K562 (cell line): ENCODE measurements around the gene PSME1. TPM values are rescaled to one million over a fixed set of nuclear protein-coding genes. Genes with fewer than 3 reads are reported as not detected.

ENCODE experiments used
- BACH1 ChIP-seq: fragments of 200-800 bp; sonication (Bioruptor generic); IDR thresholded peaks from 2 replicates; pipeline ENCODE4 v1.6.1; 2016; ENCODE audit warnings: missing genetic modification characterization, missing compliant biosample characterization
- CCAR2 ChIP-seq: fragments of 200-400 bp; formaldehyde crosslinking; IDR thresholded peaks from 2 replicates; pipeline ENCODE4 v1.6.1; 2017; ENCODE audit warnings: mild to moderate bottlenecking, low read depth, low read length
- CHD1 ChIP-seq: fragments of 200-600 bp; sonication (generic); IDR thresholded peaks from one replicate; pipeline ENCODE4 v1.6.1; 2012; ENCODE audit warnings: mild to moderate bottlenecking, moderate library complexity, low read length, inconsistent platforms
- EP400 ChIP-seq: fragments of 450-650 bp; IDR thresholded peaks from 2 replicates; pipeline ENCODE4 v1.6.1; 2017; ENCODE audit warnings: antibody characterized with exemption, mild to moderate bottlenecking, moderate library complexity
- ETS1 ChIP-seq: conservative IDR thresholded peaks from 2 replicates; pipeline ENCODE4 v1.6.1; 2011; ENCODE audit warnings: low read depth, mild to moderate bottlenecking, low read length; ENCODE audit not compliant: control insufficient read depth
- GTF2B ChIP-seq: IDR thresholded peaks from 2 replicates; pipeline ENCODE4 v1.6.1; 2011; ENCODE audit not compliant: insufficient read length; ENCODE audit errors: extremely low read depth
- HNRNPLL ChIP-seq: fragments of 200-400 bp; formaldehyde crosslinking; IDR thresholded peaks from 2 replicates; pipeline ENCODE4 v1.6.1; 2017; ENCODE audit warnings: low read length, low read depth, mild to moderate bottlenecking; ENCODE audit not compliant: poor library complexity, severe bottlenecking
- HNRNPUL1 ChIP-seq: fragments of 200-400 bp; formaldehyde crosslinking; IDR thresholded peaks from 2 replicates; pipeline ENCODE4 v1.6.1; 2017; ENCODE audit warnings: low read length
- MAZ ChIP-seq, 2 experiments: fragments of 450-650 bp in 1 of 2; sonication (generic) in 1 of 2; formaldehyde crosslinking; IDR thresholded peaks in 1 of 2; conservative IDR thresholded peaks in 1 of 2; 2 replicates each; pipeline versions ENCODE4 v1.4.0 to v1.5.0; 2020; ENCODE audit warnings: mild to moderate bottlenecking in 1 of 2, missing genetic modification reagents in 1 of 2
- MYC ChIP-seq, 2 experiments: fragments of 250-450 bp in 1 of 2; sonication (Bioruptor Pico) in 1 of 2; IDR thresholded peaks; 2 replicates each; pipeline versions ENCODE4 v1.5.1 to v1.6.1; 2012 to 2021; ENCODE audit warnings: low read depth in 2 of 2, borderline replicate concordance in 1 of 2, improper control_type of control experiment in 1 of 2, low read length in 1 of 2, mild to moderate bottlenecking in 1 of 2, moderate library complexity in 1 of 2
- PRDM10 ChIP-seq: fragments of 450-650 bp; IDR thresholded peaks from 2 replicates; pipeline ENCODE4 v1.6.1; 2018; ENCODE audit not compliant: partially characterized antibody
- PRPF4 ChIP-seq: fragments of 200-400 bp; formaldehyde crosslinking; IDR thresholded peaks from one replicate; pipeline ENCODE4 v1.6.1; 2017; ENCODE audit warnings: low read length, low read depth, mild to moderate bottlenecking; ENCODE audit not compliant: insufficient read depth, poor library complexity, severe bottlenecking
- SIN3B ChIP-seq: fragments of 450-650 bp; IDR thresholded peaks from 2 replicates; pipeline ENCODE4 v1.6.1; 2017; ENCODE audit warnings: low read depth, mild to moderate bottlenecking, moderate library complexity
- SP1 ChIP-seq: sonication (generic); formaldehyde crosslinking; IDR thresholded peaks from 2 replicates; pipeline ENCODE4 v1.8.1; 2022; ENCODE audit warnings: mild to moderate bottlenecking, missing genetic modification reagents
- STAT5B ChIP-seq: fragments of 250-450 bp; sonication (Bioruptor Pico); IDR thresholded peaks from 2 replicates; pipeline ENCODE4 v1.8.0; 2021; ENCODE audit warnings: mild to moderate bottlenecking, inconsistent platforms
- STAT6 ChIP-seq: sonication (generic); formaldehyde crosslinking; IDR thresholded peaks from 2 replicates; pipeline ENCODE4 v1.8.1; 2023; ENCODE audit warnings: mild to moderate bottlenecking, missing genetic modification reagents
- TARDBP ChIP-seq: fragments of 450-650 bp; IDR thresholded peaks from 2 replicates; pipeline ENCODE4 v1.6.1; 2016
- TEAD2 ChIP-seq: fragments of 450-650 bp; IDR thresholded peaks from 2 replicates; pipeline ENCODE4 v1.6.1; 2016; ENCODE audit warnings: missing genetic modification characterization, control low read depth, missing compliant biosample characterization
- WHSC1 ChIP-seq: IDR thresholded peaks from one replicate; pipeline ENCODE4 v1.6.1; 2012; ENCODE audit warnings: low read length, control low read depth, inconsistent platforms
- ZNF707 ChIP-seq: fragments of 250-450 bp; sonication (Bioruptor Pico); conservative IDR thresholded peaks from 2 replicates; pipeline ENCODE4 v1.8.0; 2022; ENCODE audit warnings: inconsistent platforms, mild to moderate bottlenecking, moderate library complexity
- polyA plus RNA-seq, 8 experiments: library from polyadenylated mRNA; depleted of rRNA in 4 of 8; stranded (reverse) in 5 of 8; unstranded in 3 of 8; fragments of >200 nt; fragmentation: Nextera tagmentation in 2 of 8; fragmentation: Illumina TruSeq in 1 of 8; extraction: Ambion mirVana in 2 of 8; extraction: Trizol in 1 of 8; gene quantifications; 2 replicates each; pipeline versions ENCODE4 v1.2.1 to v1.2.3, GENCODE V29; 2011 to 2014; ENCODE audit warnings: inconsistent platforms in 1 of 8, missing spikeins in 1 of 8
- total RNA-seq, 7 experiments: library from RNA; depleted of rRNA in 6 of 7; stranded (reverse); fragments of >200 nt in 6 of 7; fragmentation: Illumina TruSeq in 2 of 7; extraction: Trizol in 2 of 7; gene quantifications; 2 replicates each; pipeline versions ENCODE4 v1.2.1 to v1.2.3, GENCODE V29; 2011 to 2021; ENCODE audit warnings: low replicate concordance in 1 of 7

The PSME1 gene
- total and polyA plus RNA-seq, 9 of the 15 experiments (the other 6 are each of a cell fraction or from before 2014, with no cell fraction given), result 20.3 to 180 (median 67.5) TPM

GRCh38 chr14:24146453-24146977, 10.5 kb downstream of the PSME1 start, which contains the start of gene PSME2 (continued):
- peak; percentile 52 to 84; a peak in 2 of 4 replicates for TF ChIP-seq MAZ (CRISPR knock-in tag; conservative IDR thresholded peaks at IDR 0.05 in 1 of 2, IDR thresholded peaks at IDR 0.05 in 1 of 2)
- no peak for TF ChIP-seq STAT5B (CRISPR knock-in tag)
- no peak for TF ChIP-seq CHD1
- no peak for TF ChIP-seq SIN3B
- no peak for TF ChIP-seq HNRNPUL1
- TF ChIP-seq ETS1, result no peak; the same call in 1 of the 2 replicates
- TF ChIP-seq WHSC1, result no peak
- TF ChIP-seq CCAR2, result no peak
- TF ChIP-seq STAT6 (CRISPR knock-in tag), result no peak
- no peak for TF ChIP-seq HNRNPLL
- TF ChIP-seq SP1 (CRISPR knock-in tag), result peak; percentile 41; the same call in 1 of the 2 replicates
- TF ChIP-seq BACH1 (tag), result no peak
- peak; percentile 60 for TF ChIP-seq MYC (IDR thresholded peaks at IDR 0.05; ENCODE audit: low read depth, low read length)
- TF ChIP-seq MYC (CRISPR knock-in tag; IDR thresholded peaks at IDR 0.05; ENCODE audit: borderline replicate concordance, low read depth), result no peak
- no peak for TF ChIP-seq TEAD2 (tag)
- no peak for TF ChIP-seq ZNF707 (CRISPR knock-in tag)
- peak; percentile 43 for TF ChIP-seq PRDM10
- TF ChIP-seq PRPF4, result no peak
- TF ChIP-seq EP400, result peak; percentile 35; the same call in 1 of the 2 replicates
- no peak for TF ChIP-seq TARDBP
- no peak for TF ChIP-seq GTF2B
